Measurements from ENCODE around the gene TBL1XR1.
A peak's percentile ranks its signal among the peaks of the same experiment; 100 is the strongest.

Gene TBL1XR1

DNA sequence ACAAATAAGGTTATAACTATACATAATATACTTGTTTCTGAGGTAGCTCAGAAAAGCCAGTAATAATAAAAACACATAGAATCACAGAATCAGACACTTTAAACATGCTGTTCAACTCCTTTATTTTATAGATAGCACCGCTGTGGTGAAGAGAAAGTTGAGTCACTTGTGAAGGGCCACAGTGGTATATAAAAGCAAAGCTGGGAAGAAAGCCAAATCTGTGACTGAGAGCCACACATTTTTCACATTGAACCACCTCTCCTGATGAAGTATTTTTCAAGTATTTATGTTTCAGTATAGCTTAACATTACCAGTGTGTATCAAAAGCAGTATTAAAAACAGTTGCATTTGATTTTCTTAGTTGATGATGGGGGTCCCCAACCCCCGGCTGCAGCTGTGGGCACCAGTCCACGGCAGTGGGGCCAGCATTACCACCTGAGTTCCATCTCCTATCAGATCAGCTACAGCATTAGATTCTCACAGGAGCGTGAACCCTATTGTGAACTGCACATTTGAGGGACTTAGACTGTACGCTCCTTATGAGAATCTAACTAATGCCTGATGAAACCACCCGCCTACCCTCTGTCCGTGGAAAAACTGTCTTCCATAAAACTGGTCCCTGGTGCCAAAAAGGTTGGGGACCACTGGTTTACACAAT is 46.2 kb downstream of the TBL1XR1 start:
- no peak overlapping the region for H3K4me3 ChIP-seq (ENCODE audit: control insufficient read depth, low read depth, low read length)
- peak; percentile 86 for DNase-seq (ENCODE audit: low read depth)
- no peak for TF ChIP-seq CTCF (conservative IDR thresholded peaks at IDR 0.05; ENCODE audit: control insufficient read depth, insufficient read depth, low read depth, low read length)

DNA sequence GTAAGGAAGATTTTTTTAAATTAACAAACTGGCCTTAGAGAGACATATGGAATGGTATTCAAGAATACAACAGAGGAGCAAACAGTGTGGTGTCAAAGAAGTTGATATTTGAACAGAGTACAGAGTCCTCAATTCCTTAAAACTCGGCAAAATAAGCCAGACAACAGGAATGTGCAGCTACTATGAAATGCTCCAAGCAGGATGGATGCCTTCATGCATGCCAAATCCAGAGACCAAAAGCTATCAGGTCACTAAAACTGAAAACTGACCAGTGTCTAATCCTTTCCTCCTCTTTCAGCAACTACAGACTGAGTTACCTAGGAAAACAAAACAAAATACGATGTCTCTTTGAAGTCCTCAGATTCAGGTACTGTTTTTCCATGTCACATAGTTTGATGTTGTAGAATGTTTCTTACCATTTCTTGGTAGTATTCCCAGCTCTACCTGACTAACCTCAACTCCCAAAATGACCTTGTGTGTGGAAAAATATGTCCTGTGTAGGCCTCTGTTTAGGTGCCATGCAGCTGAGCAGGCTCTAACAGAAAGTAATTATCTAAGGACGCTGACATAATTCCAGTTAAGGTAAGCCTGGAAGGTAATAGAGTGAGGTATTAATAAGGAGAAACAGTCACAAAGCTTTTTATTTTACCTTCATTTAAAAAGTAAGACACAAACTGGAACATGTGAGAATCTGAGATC is 46.9 kb downstream of the TBL1XR1 start:
- no peak for DNase-seq (ENCODE audit: low read depth)
- H3K4me3 ChIP-seq (ENCODE audit: control insufficient read depth, low read depth, low read length): no peak overlapping the region
- TF ChIP-seq CTCF (conservative IDR thresholded peaks at IDR 0.05; ENCODE audit: control insufficient read depth, insufficient read depth, low read depth, low read length): no peak

DNA sequence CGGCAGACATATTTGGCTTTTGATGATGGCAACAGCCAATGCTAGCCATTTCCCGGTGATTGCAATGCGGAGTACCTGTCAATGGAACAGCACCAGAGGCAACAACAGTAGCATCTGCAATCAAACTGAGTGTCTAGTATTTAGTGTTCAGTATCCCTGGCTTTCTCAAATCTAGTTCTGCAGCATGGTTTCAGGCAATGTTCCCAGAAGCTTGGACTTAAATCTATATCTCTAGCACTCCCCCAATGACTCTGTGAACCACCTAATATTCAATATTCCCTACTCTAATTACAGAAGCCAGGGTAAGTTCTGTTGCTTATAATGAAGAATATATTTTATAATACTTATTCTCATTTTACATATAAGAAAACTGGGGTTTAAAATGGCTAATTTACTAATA is 48.2 kb downstream of the TBL1XR1 start:
- DNase-seq (ENCODE audit: low read depth): no peak

DNA sequence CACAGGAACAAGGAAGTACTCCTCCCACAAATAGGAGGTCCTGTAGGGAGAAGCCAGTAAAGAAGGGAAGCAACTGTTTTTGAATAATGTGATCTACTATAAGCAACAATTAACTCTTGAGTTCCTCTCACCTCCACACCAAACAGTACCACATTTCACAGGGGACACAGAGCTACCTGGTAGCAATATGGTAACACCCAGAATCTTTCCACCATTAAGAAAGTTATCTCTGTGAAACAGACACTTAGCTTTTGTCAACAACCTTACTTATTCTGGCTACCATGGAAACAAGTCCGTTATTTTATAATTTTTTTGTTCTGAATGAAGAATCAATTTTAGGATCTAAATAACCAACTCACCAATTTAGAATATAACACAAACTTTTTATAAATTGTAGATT is 49.5 kb downstream of the TBL1XR1 start:
- no peak overlapping the region for H3K4me3 ChIP-seq (ENCODE audit: control insufficient read depth, low read depth, low read length)
- DNase-seq (ENCODE audit: low read depth): no peak
- no peak for TF ChIP-seq CTCF (conservative IDR thresholded peaks at IDR 0.05; ENCODE audit: control insufficient read depth, insufficient read depth, low read depth, low read length)

More for the DNA sequence above, 48.2 kb downstream of the TBL1XR1 start:
- no peak overlapping the region for H3K4me3 ChIP-seq (ENCODE audit: control insufficient read depth, low read depth, low read length)
- no peak for TF ChIP-seq CTCF (conservative IDR thresholded peaks at IDR 0.05; ENCODE audit: control insufficient read depth, insufficient read depth, low read depth, low read length)

- H3K4me3 ChIP-seq (ENCODE audit: control insufficient read depth, low read depth, low read length): no peak overlapping the region
- DNase-seq (ENCODE audit: low read depth): peak; percentile 80
- TF ChIP-seq CTCF (conservative IDR thresholded peaks at IDR 0.05; ENCODE audit: control insufficient read depth, insufficient read depth, low read depth, low read length): no peak
These were observed 50.6 kb downstream of the TBL1XR1 start for GRCh38 chr3:177146646-177147045.

DNA sequence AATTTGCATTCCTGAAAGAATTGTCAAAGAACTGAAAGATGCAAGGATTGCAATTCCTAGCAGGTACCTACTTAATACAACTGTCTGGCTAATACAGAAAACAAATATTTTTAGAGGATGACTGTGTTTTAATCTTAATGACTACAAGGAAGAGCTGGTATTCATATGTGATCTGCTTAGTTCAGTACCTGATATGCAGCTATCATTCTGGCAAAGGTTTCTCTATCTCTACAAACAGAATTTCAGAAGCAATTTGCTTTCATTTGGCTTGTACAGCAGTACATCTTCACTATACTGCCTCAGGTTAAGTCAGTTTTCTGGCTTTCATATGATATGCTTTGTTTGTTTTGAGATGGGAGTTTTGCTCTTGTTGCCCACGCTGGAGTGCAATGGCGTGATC is 51.3 kb downstream of the TBL1XR1 start:
- no peak for TF ChIP-seq CTCF (conservative IDR thresholded peaks at IDR 0.05; ENCODE audit: control insufficient read depth, insufficient read depth, low read depth, low read length)
- no peak for DNase-seq (ENCODE audit: low read depth)

More for the DNA sequence above, 51.3 kb downstream of the TBL1XR1 start:
- H3K4me3 ChIP-seq (ENCODE audit: control insufficient read depth, low read depth, low read length): no peak overlapping the region

Data from fibroblast of mammary gland (primary cell).